WI38 (cell line): ENCODE results near the gene DPCD.

Source experiments
- H3K4me3 ChIP-seq: 2 replicates; pipeline ENCODE4 v1.5.1; 2011; ENCODE audit warnings: low read depth, mild to moderate bottlenecking, control low read depth, low read length
- CTCF ChIP-seq: IDR thresholded peaks from 2 replicates; pipeline ENCODE4 v1.5.1; 2012; ENCODE audit warnings: low read depth, mild to moderate bottlenecking, control low read depth, low read length

Gene DPCD

GRCh38 chr10:101653536-101653935 lies 65.4 kb downstream of the DPCD start:
- H3K4me3 ChIP-seq, result no peak overlapping the region
- TF ChIP-seq CTCF, result no peak

- TF ChIP-seq CTCF, result no peak
- no peak overlapping the region for H3K4me3 ChIP-seq
Measured at GRCh38 chr10:101655570-101655969, 67.4 kb downstream of the DPCD start.

- TF ChIP-seq CTCF, result no peak
- no peak overlapping the region for H3K4me3 ChIP-seq
Measured at GRCh38 chr10:101656890-101657289, 68.8 kb downstream of the DPCD start.

DNA sequence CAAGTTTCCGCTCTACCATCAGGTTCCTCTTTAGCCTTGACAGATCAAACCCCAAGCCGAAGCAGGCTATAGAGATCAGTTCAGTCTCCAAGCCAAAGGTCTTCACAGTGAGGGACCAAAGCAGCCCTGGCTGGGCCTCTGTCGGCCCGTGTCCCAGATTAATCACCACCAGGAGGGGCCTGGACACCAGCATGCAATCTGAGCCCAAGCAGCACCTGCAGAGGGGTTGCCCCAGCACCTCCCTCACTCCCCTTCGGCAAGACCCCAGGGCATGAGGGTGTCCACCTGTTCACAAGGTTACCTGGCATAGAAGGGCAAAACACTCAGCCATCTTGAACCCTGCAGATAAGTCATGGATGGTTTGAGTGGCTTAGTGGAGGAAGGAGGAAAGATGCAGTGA lies 70.9 kb downstream of the DPCD start:
- no peak for TF ChIP-seq CTCF

More for the DNA sequence above, 70.9 kb downstream of the DPCD start:
- H3K4me3 ChIP-seq, result no peak overlapping the region
